GM21619 (cell line): ENCODE measurements around the gene FAM110A.
"Not testable (repeated sequence)": the region's sequence is repeated elsewhere in the genome, so short reads cannot be mapped to it uniquely, and the experiment has no call there.

Experiments
- ATAC-seq: cut with Tn5 transposase; IDR thresholded peaks from one replicate; pipeline ENCODE4 v1.9.1; 2021; ENCODE audit not compliant: unreplicated experiment

Gene FAM110A

DNA sequence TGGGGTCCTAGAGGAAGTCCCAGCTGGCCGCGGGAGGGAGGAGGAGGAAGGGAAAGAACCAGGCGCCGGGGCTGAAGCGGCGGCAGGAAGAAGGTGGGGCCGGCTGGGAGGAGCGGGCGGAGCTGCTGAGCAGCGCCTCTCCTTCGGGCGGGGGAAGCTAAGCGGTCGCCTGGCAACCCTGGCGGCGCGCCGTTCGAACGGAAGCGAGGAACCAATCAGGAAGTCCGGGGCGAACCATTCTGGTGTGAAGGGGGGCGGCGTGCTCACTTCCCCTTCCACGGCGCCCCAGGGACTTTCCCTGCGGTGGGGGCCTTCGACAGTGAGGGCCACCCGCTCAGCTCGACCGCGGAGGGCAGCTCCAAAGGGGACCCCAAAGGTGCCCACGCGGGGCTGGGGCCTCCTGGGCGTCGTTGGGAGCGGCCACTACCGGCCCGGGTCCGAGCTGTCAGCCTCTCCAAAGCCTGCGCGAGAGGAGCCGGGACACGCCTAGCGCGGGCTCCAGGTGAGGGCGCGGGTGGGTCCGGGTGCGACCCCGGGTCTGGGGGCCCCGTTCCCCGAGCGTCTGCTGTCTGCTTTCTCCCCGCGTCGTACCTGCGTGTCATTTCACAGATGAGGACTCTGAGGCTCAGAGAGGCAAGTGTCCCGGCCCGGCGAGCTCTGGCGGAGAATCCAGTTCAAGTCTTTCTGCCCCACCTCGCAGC, at the start of gene FAM110A:
TSS of gene FAM110A (plus strand) at position 266 of the 701 bp plus-strand sequence. CDS start 11,090 bp downstream, outside the sequence.
- peak; percentile 94 for ATAC-seq

- ATAC-seq: no peak
Observed at GRCh38 chr20:787825-788224, 45.7 kb upstream of the FAM110A start.

- no peak for ATAC-seq
Observed at GRCh38 chr20:791056-791455, 42.5 kb upstream of the FAM110A start.

DNA sequence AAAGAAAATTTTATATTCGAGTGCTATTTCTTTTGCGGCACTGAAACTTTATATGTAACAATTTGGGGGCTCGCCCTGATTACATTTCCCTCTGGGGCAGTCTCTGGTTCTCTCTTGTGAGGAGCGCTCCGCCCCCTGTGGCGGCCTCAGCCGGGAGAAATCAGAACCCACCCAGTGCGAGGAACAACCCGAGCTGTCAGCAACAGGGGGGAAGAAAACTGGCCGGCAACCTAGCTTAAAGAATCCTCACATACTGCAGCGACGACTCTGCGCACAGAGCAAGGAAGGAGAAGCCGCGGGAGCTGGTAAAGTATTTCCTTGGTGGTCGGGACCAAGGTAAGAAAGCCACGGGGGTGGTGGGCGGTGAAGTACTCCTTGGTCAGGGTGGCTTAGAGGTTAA, 41.3 kb upstream of the FAM110A start:
- ATAC-seq: no peak

DNA sequence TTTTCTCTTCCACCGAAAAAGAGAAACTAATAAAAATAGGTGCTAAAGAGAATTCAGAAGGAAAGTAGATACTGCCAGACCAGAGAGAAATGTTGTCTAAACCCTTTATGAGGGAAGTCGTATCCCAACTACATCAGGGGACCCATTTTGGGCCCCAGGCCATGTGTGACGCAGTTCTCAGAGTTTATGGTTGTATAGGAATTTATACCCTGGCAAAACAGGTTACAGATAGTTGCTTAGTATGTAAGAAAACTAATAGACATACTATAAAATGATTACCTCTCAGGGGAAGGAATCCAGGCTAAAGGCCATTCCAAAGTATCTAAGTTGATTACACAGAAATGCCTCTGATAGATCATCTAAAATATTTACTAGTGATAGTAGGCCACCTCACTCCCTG, 36.6 kb upstream of the FAM110A start:
- no peak for ATAC-seq

GRCh38 chr20:798746-799145, 34.8 kb upstream of the FAM110A start:
- not testable (repeated sequence) for ATAC-seq

GRCh38 chr20:800026-800425, 33.5 kb upstream of the FAM110A start:
- not testable (repeated sequence) for ATAC-seq

GRCh38 chr20:801678-802077, 31.8 kb upstream of the FAM110A start:
- ATAC-seq: no peak

- ATAC-seq: no peak
Observed at GRCh38 chr20:805713-806112, 27.8 kb upstream of the FAM110A start.

GRCh38 chr20:811776-812434, 21.6 kb upstream of the FAM110A start:
- ATAC-seq: not testable (repeated sequence)

DNA sequence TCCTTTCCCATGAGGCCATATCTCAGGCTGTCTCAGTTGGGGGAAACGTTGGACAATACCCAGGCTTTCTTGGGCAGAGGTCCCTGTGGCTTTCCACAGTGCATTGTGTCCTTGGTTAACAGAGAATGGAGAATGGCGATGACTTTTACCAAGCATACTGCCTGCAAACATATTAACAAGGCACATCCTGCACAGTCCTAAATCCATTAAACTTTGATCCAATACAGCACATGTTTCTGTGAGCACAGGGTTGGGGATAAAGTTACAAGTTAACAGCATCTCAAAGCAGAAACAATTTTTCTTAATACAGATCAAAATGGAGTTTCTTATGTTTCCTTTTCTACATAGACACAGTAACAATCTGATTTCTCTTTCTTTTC, 21.1 kb upstream of the FAM110A start:
- not testable (repeated sequence) for ATAC-seq

DNA sequence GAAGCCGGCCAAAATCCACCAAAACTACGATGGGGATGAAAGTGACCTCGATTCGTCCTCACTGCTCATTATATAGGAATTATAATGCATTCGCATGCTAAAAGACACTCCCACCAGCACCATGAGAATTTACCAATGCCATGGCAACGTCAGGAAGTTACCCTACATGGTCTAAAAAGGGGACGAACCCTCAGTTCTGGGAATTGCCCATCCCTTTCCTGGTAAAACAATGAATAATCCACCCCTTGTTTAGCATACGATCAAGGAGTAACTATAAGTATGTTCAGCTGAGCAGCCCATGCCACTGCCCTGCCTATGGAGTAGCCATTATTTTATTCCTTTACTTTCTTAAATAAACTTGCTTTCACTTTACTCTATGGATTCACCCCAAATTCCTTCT, 20.1 kb upstream of the FAM110A start:
- no peak for ATAC-seq

GRCh38 chr20:815226-815625, 18.3 kb upstream of the FAM110A start:
- ATAC-seq: no peak

GRCh38 chr20:815914-816606, 17.5 kb upstream of the FAM110A start:
- ATAC-seq: no peak

DNA sequence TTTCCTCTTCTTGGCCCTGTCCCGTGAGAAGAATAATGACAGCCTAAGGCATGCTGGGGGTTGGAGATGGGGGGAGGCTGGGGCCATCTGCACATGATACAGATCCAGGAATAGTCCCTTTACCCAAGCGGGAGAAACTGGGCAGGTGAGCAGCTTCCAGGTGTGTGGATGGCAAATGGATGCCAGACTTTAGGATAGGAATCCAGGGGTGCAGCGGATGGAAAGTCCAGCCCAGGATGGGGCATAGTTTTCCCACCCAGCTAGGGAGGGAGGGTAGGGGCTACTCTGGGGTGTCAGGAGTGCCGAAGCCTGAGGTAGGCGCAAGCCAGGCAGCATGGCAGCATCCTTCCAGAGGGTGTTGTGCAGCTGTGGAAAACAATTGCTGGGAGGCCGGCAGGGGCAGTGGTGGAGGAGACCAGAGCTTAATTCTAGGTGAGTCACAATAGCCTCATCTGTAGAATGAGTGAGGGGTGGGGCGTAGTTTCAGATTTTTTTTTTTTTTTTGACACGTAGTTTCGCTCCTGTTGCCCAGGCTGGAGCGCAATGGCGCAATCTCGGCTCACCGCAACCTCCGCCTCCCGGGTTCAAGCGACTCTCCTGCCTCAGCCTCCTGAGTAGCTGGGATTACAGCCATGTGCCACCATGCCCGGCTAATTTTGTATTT, 15.4 kb upstream of the FAM110A start:
- ATAC-seq: no peak

DNA sequence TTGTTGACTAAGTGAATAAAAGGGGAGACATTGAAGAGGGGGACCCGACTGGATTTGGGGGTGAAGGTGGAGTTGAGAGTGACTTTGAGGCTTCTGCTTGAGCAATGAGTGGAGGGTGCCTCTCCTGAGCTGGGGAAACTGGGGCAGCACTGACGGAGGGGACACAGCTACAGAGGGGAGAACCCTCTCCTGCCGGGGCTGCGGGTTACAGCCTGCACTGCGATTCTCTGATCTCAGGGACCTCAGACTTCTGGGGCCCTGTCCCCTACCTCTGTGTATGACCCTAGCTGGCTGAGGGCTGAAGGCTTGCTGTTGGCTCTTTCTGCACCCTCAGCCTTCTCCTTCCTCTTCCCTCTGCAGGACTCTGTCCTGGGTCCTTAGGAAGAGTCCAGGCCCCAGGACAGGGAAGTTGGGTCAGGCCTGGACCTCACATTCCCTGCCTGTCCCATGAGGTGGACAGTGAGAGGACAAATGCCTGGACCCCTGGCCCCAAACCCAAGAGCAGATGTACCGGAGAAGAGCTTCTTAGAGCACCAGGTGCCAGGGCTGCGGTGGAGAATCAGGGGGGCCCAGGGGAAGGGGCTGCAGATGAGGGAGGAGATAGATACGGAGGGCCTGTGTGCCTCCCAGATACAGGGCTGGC, 13.7 kb upstream of the FAM110A start:
- no peak for ATAC-seq

GRCh38 chr20:820323-820953, 13.1 kb upstream of the FAM110A start:
- ATAC-seq: no peak

- no peak for ATAC-seq
Observed at GRCh38 chr20:821046-821730, 12.3 kb upstream of the FAM110A start.

DNA sequence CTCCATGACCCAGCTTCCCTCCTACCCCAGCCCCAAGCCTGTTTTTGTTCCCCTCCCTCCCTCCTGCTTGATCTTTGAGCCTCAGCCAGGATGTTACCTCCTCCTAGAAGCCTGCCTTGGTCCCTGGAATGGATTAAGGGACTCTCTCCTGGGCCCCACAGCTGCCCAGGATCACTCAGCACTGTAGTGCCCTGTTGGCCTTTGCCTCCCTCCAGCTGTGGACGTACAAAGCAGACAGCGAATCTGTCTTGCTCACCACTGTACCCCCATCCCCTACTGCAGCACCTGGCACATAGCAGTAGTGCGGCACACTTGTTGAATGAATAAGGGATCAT, 11.8 kb upstream of the FAM110A start:
- ATAC-seq: no peak
